SH-SY5Y (cell line): ENCODE data around the gene CD300LF.
A peak's percentile ranks its signal among the peaks of the same experiment; 100 is the strongest.

Experiments
- GATA2 ChIP-seq: IDR thresholded peaks from 2 replicates; pipeline ENCODE4 v1.6.1; 2011; ENCODE audit warnings: mild to moderate bottlenecking, low read depth, low read length
- GATA3 ChIP-seq: IDR thresholded peaks from 2 replicates; pipeline ENCODE4 v1.6.1; 2011; ENCODE audit warnings: low read depth, mild to moderate bottlenecking, low read length, moderate library complexity

CD300LF gene

GRCh38 chr17:74671031-74671771 is 41.5 kb downstream of the CD300LF start:
- TF ChIP-seq GATA2 = no peak
- TF ChIP-seq GATA3 = no peak

GRCh38 chr17:74670329-74670728 is 42.4 kb downstream of the CD300LF start:
- TF ChIP-seq GATA2 (no peak), GATA3 (no peak)

- TF ChIP-seq GATA3 (no peak), GATA2 (no peak)
Measured at GRCh38 chr17:74663561-74663960, 49.2 kb downstream of the CD300LF start.

- TF ChIP-seq GATA3 = no peak
- TF ChIP-seq GATA2 = no peak
Measured at GRCh38 chr17:74659889-74660288, 52.8 kb downstream of the CD300LF start.

GRCh38 chr17:74658620-74659019 is 54.1 kb downstream of the CD300LF start:
- TF ChIP-seq GATA2 (no peak), GATA3 (no peak)

- TF ChIP-seq GATA2 = no peak
- TF ChIP-seq GATA3 = no peak
Measured at GRCh38 chr17:74654742-74655141, 58.0 kb downstream of the CD300LF start.

GRCh38 chr17:74652020-74652419 is 60.7 kb downstream of the CD300LF start:
- peak; percentile 80 for TF ChIP-seq GATA3
- peak; percentile 92 for TF ChIP-seq GATA2

- peak; percentile 89 for TF ChIP-seq GATA2
- no peak for TF ChIP-seq GATA3
Measured at GRCh38 chr17:74649909-74650308, 62.8 kb downstream of the CD300LF start.

GRCh38 chr17:74647871-74648672 is 64.7 kb downstream of the CD300LF start:
- peak; percentile 61; the same call in 1 of the 2 replicates for TF ChIP-seq GATA3
- peak; percentile 96 for TF ChIP-seq GATA2

- TF ChIP-seq GATA2 (no peak), GATA3 (no peak)
Measured at GRCh38 chr17:74646231-74646630, 66.5 kb downstream of the CD300LF start.

GRCh38 chr17:74645010-74645409 is 67.7 kb downstream of the CD300LF start:
- TF ChIP-seq GATA2 = no peak
- no peak for TF ChIP-seq GATA3

- TF ChIP-seq GATA3 = no peak
- TF ChIP-seq GATA2 = no peak
Measured at GRCh38 chr17:74644419-74644818, 68.3 kb downstream of the CD300LF start.
